ENCODE data around the gene GPR183.

DNA sequence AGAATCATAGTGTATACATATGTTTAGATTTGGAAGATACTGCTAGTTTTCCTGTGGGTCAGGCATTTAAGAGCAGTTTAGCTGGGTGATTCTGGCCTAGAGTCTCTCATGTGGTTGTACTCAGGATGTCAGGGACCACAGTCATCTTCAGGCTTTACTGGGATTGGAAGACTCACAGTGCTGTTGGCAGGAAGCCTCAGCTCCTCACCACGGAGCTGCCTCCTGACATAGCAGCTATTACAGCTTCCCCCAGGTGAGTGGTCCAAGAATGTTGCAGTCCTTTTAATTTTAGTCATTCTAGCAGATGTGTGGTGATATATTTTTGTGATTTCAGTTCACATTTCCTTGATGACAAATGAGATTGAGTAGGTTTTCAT is 32.1 kb downstream of the GPR183 start:
- TF ChIP-seq, protein P1, sequence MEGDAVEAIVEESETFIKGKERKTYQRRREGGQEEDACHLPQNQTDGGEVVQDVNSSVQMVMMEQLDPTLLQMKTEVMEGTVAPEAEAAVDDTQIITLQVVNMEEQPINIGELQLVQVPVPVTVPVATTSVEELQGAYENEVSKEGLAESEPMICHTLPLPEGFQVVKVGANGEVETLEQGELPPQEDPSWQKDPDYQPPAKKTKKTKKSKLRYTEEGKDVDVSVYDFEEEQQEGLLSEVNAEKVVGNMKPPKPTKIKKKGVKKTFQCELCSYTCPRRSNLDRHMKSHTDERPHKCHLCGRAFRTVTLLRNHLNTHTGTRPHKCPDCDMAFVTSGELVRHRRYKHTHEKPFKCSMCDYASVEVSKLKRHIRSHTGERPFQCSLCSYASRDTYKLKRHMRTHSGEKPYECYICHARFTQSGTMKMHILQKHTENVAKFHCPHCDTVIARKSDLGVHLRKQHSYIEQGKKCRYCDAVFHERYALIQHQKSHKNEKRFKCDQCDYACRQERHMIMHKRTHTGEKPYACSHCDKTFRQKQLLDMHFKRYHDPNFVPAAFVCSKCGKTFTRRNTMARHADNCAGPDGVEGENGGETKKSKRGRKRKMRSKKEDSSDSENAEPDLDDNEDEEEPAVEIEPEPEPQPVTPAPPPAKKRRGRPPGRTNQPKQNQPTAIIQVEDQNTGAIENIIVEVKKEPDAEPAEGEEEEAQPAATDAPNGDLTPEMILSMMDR (IDR thresholded peaks at IDR 0.05; ENCODE audit: insufficient read depth, low read length, poor library complexity, severe bottlenecking): no peak
- TF ChIP-seq EZH2phosphoT487 (conservative IDR thresholded peaks at IDR 0.05; ENCODE audit: low read length): no peak
